ENCODE measurements around the gene PPP1R16B. TPM values are rescaled to one million over a fixed set of nuclear protein-coding genes. Genes with fewer than 3 reads are reported as not detected.

Gene PPP1R16B
- total and polyA plus RNA-seq, 4 donors, result 2.6 to 15.0 (median 7.1) TPM

- H3K9ac ChIP-seq (ENCODE audit: insufficient read depth in 1 of 2, low read length in 2 of 2), result no peak overlapping the region
- H3K36me3 ChIP-seq (ENCODE audit: control insufficient read depth in 4 of 4, insufficient read depth in 4 of 4, low read length in 4 of 4), result peaks cover 0 to 28% (median 10%) of the 10 kb centered on the region in 4 donors
- no peaks in the 10 kb centered on the region for H3K9me3 ChIP-seq (ENCODE audit: control insufficient read depth in 4 of 4, insufficient read depth in 3 of 4, low read length in 3 of 4)
- 93 to 99% methylated on average over 6 of the region's 6 CpGs for WGBS, 2 donors
- H3K27ac ChIP-seq (ENCODE audit: low read depth in 1 of 2, low read length in 1 of 2), result no peak overlapping the region
- no peaks in the 10 kb centered on the region for H3K27me3 ChIP-seq (ENCODE audit: control insufficient read depth in 3 of 3, insufficient read depth in 3 of 3, low read length in 2 of 3)
- no peak overlapping the region for H3K4me3 ChIP-seq
- TF ChIP-seq CTCF (IDR thresholded peaks at IDR 0.05; ENCODE audit: control extremely low read depth, extremely low read depth), result no peak
- no peak for ATAC-seq (ENCODE audit: insufficient read depth, low FRiP score)
- DNase-seq, result no peak
- no peaks in the 10 kb centered on the region for H3K4me1 ChIP-seq (ENCODE audit: control insufficient read depth in 5 of 5, insufficient read depth in 5 of 5, low read length in 5 of 5)
These were observed 146.7 kb downstream of the PPP1R16B start for GRCh38 chr20:38952153-38952552.

GRCh38 chr20:38953630-38954340, 148.3 kb downstream of the PPP1R16B start:
- Histone ChIP-seq H3K4me3 (no peak overlapping the region), H3K27me3 (ENCODE audit: control insufficient read depth in 3 of 3, insufficient read depth in 3 of 3, low read length in 2 of 3) (no peaks in the 10 kb centered on the region), H3K4me1 (ENCODE audit: control insufficient read depth in 5 of 5, insufficient read depth in 5 of 5, low read length in 5 of 5) (no peaks in the 10 kb centered on the region), H3K27ac (ENCODE audit: low read depth in 1 of 2, low read length in 1 of 2) (no peak overlapping the region), H3K9ac (ENCODE audit: insufficient read depth in 1 of 2, low read length in 2 of 2) (no peak overlapping the region), H3K9me3 (ENCODE audit: control insufficient read depth in 4 of 4, insufficient read depth in 3 of 4, low read length in 3 of 4) (no peaks in the 10 kb centered on the region), H3K36me3 (ENCODE audit: control insufficient read depth in 4 of 4, insufficient read depth in 4 of 4, low read length in 4 of 4) (peaks cover 0 to 17% (median 8%) of the 10 kb centered on the region in 4 donors)
- no peak for TF ChIP-seq CTCF (IDR thresholded peaks at IDR 0.05; ENCODE audit: control extremely low read depth, extremely low read depth)
- ATAC-seq (ENCODE audit: insufficient read depth, low FRiP score), result no peak
- 75 to 94% methylated on average over 8 of the region's 8 CpGs for WGBS, 2 donors
- DNase-seq, result no peak

- WGBS, 2 donors, result 94 to 97% methylated on average over 5 of the region's 5 CpGs
- Histone ChIP-seq H3K27ac (ENCODE audit: low read depth in 1 of 2, low read length in 1 of 2) (no peak overlapping the region), H3K9me3 (ENCODE audit: control insufficient read depth in 4 of 4, insufficient read depth in 3 of 4, low read length in 3 of 4) (no peaks in the 10 kb centered on the region), H3K9ac (ENCODE audit: insufficient read depth in 1 of 2, low read length in 2 of 2) (no peak overlapping the region), H3K27me3 (ENCODE audit: control insufficient read depth in 3 of 3, insufficient read depth in 3 of 3, low read length in 2 of 3) (no peaks in the 10 kb centered on the region), H3K4me3 (no peak overlapping the region), H3K4me1 (ENCODE audit: control insufficient read depth in 5 of 5, insufficient read depth in 5 of 5, low read length in 5 of 5) (peaks cover 0 to 4% (median 2%) of the 10 kb centered on the region in 5 donors), H3K36me3 (ENCODE audit: control insufficient read depth in 4 of 4, insufficient read depth in 4 of 4, low read length in 4 of 4) (peaks cover 0 to 6% (median under 1%) of the 10 kb centered on the region in 4 donors)
- DNase-seq, result no peak
- no peak for ATAC-seq (ENCODE audit: insufficient read depth, low FRiP score)
- TF ChIP-seq CTCF (IDR thresholded peaks at IDR 0.05; ENCODE audit: control extremely low read depth, extremely low read depth), result no peak
These were observed 151.9 kb downstream of the PPP1R16B start for GRCh38 chr20:38957235-38957876.

Measured in lung (tissue), 12 donors.